ENCODE results near the gene GINS1.
"Not testable (repeated sequence)": the region's sequence is repeated elsewhere in the genome, so short reads cannot be mapped to it uniquely, and the experiment has no call there.

Gene GINS1

DNA sequence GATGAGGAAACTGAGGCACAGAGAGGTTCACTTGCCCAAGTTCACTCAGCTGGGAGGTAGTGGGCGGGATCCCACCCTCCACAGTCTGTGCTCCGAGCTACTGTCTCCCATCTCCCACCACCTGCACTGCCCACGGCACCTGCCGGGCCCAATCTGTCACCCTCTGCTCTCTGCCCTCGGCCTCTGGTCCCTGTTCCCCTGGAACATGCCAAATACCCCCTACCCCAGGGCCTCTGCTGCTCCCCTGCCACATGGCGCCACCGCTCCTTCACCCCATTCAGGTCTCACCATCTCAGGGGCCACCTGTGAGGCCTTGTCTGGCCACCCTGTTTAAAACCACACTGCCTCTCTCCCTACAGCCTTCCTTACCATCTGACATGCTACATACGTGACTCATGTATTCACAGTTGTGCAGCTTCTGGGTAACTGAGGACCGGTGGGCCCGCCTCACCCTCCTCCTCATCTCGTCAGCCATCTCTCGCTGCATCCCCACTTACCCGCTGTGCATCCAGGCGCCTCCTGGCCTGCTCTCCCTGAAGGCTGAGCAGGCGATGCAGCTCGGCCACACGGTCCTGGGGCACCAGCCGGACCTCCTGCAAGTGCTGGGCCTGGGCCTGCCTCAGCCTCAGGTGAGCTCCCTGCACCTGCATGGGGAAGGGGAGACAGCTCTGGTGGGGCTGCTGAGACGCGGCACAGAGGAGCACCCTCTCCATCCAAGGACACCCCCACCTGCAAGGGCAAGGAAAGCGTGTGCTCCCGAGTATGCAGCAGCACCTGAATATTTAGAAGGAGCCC, 50.6 kb downstream of the GINS1 start:
- no peak for DNase-seq

DNA sequence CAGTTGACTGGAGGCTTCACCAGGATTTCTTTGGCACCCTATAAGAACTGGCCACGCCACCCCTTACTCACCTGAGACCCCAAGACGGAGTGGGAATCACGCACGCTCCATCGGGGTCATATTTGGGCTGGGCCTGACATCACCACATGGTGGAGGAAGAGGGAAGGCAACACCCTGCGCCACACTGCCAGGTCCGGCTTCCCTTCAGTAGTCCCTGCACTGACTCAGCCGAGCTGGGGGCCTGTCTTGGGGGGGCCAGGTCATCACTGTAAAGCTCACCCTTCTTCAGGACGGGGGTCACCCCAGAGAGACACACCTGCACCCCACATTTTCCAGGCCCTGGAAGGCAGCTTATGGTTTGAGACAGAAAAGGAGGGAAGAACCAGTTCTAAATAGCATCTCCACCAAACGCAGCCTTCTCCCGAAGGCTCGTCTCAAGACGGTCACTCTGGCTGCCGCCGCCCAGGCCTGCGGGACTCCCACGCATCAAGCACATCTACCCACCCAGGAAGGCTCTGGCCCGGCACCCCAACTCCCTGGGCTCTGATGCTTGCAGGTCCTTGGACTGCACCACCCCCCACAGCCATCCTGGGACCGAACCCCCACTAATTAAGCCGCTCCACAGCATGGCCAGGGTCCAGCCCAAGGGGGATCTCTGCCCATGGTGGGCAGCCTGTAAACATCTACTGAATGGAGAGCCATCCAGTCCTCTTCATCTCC, 51.8 kb downstream of the GINS1 start:
- no peak for DNase-seq

DNA sequence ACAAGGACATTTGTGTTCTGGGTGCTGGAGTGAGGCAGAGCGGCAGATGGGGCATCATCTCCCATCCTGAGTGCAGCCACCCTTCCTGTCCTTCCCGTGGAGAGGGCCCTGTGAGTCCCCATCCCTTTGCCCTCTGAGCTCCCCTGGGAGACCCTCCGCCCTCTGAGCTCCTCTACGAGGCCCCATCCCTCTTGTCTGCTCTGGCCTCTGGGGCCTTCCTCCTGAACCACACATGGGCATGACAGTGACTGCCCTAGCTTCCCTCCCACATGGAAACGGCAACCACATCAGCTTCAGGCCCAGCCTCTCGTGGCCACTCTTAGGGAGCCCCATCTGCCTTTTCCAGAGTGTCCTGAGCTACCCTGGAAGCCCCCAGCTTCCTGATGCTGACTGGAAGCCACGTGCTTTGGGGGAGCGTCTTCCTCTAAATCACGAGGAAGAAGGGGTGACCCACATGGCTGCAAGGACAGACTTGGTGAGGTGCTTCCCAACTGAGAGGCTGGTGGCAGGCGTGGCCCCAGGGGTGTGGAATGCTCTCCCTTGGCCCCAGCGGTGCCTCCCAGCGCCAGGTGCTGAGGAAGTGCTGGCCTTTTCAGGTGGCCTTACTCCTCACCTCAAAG, 52.6 kb downstream of the GINS1 start:
- DNase-seq = no peak

- DNase-seq = no peak
These were observed 53.2 kb downstream of the GINS1 start for GRCh38 chr20:25460566-25461280.

DNA sequence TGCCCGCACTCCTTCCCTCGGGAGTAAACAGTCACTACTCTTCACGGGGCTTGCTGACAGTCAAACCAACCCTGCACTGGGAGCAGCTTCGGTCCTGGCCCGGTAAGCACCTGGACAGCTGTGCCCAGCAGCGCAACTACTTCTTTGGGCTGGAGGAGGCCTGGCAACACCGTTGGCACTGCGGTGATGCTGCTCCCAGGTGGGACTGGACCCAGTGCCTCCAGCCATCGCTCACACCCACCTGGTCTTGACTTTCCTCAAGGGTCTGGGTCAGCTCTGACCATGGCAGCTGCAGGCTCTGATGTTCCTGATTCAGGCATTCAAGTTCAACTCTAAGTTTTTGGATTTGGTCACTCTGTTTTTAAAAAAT, 53.8 kb downstream of the GINS1 start:
- DNase-seq = no peak

- no peak for DNase-seq
These were observed 54.5 kb downstream of the GINS1 start for GRCh38 chr20:25461786-25462545.

DNA sequence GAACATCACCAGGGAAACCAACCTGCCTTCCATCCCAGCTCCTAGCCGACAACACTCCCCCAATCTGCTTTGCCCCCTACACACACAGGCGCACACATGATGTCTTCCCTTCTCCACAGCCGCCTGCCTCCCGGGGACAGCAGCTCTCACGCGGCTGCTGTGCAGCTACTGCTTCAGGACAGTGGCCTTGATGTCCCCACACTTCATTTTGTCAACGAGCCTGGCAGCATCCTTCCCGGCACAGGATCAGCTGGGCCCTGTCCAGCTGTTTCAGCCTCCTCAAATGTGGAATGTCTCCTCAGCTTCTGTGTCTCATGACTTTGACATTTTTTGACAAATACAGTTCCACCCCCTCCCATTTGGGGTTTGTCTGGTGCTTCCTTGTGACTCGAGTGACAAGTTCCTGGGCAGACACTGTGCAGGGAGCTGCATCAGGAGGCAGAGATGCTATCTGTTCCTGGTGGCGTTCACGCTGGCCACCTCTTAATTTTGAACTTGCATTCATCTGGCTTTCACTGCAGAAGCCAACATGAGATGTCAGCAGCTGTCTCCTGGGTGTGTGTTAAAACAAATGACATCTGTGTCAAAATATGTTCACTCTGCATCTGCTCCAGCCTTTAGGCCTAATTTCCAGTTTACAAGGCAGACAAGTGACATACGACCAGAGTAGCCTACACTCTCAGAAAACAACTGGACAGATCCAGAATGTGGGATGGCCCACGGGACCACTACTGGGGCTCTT, 57.2 kb downstream of the GINS1 start:
- no peak for DNase-seq

GRCh38 chr20:25465243-25466135, 58.0 kb downstream of the GINS1 start:
- DNase-seq = no peak

- no peak for DNase-seq
These were observed 59.4 kb downstream of the GINS1 start for GRCh38 chr20:25466846-25467245.

DNA sequence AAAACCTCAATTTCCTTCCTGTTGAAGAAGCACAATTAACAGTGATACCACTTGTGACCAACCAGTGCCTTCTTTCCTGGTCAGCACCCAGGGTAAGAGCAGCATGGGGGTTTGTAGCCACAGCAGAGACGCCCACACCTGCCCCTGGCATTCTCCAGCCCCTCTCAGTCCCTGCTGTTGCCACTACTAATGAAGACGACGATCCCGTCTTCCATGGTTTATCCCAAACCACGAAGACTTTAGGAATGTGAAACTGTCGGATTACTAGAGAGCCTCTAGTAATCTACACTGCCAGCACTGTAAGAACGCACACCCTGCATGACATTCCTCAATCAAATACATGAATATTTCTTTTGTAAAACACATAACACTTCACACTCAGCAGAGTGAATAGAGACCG, 60.0 kb downstream of the GINS1 start:
- no peak for DNase-seq

GRCh38 chr20:25468126-25469075, 60.9 kb downstream of the GINS1 start:
- DNase-seq = no peak

GRCh38 chr20:25469558-25469957, 62.1 kb downstream of the GINS1 start:
- no peak for DNase-seq

DNA sequence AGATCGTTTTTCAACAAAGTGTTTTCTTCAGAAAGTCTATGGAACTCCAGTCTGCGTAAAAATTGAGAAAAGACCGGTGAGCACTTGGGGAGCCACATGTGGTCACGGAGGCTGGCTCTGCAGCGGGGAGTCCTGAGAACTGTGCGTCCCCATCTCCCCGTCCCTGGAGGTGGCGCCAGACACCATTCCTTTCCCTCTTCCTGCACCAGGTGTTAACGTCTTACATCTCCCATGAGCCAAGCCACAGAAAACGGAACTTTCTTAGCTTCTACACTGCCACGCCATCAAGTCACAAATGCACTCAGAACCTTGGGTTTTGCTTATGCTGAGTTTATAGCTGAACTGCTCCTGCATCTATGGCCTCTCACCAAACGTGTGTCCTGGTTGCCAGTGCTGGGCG, 62.6 kb downstream of the GINS1 start:
- no peak for DNase-seq

DNA sequence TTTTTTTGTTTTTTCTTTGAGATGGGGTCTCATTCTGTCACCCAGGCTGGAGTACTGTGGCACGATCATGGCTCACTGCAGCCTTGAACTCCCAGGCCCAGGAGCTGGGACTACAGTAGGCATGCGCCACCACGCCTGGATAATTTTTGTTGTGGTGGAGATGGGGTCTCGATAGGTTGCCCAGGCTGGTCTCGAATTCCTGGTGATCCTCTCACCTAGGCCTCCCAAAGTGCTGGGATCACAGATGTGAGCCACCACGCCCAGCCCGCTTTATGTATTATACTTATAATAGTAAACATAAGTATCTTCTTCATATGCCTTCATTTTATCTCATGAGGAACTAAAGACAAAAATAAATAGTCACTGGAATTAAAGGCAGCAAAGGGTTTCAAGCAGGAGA, 63.5 kb downstream of the GINS1 start:
- no peak for DNase-seq

GRCh38 chr20:25473297-25473696, 65.8 kb downstream of the GINS1 start:
- not testable (repeated sequence) for DNase-seq

DNA sequence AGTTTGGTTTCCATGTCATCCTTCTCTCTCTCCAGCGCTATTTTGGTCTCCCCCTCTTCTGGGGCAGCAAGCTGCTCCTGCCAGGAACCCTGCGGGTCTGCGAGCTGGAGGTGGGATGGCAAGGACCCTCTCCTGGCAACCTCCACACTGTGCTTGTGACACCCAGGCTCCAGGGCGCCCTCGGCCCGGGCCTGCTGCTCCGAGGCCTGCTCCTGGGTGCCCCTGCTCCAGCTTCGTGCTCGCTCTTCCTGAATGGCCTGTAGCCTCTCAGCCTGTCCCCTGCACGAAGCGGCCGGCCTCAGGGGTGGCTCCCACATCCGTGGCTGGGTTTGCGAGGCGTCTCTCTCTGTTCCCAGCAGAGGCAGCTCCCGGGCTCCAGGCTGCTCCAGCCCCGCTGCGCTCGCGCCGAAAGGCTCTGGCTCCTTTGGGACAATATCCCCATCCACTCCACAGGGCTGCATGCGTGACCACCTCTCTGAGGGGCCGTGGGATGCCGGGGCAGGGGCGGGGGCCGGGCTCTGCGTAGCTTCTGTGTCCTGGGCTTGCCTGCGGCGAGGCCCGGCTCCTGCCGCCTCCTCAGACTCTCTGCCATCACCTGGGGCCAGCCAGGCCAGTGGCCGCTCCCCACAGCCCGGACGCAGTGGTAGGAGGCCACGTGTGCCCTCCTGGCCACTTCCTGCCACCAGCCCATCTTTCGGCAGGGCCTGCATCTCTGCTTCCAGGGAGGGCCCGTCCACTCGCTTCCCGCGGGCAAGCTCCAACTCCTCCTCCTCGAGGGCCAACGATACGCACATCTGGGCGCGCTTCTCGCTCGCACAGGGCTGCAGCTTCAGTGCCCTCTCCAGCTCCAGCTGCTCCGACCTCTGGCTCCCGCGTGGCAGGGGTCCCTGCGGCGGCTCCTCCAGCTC, 68.9 kb downstream of the GINS1 start:
- DNase-seq = no peak

DNA sequence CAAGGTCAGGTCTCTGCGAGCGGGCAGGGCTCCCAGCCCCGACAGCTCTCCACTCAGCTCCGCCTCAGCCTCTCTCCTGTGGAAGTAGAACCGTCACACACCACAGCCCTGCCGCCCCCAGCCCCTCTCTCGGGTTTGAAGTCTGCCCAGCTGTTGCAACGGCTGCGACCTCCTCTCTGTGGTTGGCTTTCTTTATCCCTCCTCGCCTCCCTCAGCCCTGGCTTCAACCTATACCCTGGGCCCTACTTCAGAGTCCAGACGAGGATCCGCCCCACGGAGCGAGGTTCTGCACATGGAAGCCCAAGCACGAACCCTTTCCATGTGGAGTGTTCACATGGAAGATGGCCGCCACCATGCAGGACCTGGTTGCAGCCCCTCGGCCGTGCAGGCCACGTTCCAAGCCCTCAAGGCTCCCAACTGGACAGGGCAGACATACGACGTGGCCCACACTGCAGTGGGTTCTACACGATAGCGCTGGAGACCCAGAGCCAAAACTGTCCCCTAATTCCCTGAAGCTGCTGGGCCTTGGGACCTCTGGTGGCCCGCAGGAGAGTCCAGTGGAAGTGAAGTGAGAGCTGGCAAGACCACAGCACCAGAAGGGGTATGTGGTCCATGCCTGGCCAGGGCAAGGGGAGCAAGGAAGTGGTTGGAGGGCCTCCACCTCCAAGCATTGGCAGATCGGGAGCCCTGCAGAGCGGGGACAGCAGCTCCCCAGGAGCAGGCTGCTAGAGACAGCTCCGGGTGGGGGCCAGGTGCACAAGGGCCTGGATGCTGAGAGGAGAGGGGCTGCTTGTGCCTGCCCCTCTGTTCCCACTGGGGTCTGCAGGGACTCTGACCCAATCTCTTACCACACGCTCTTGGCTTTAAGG, 69.8 kb downstream of the GINS1 start:
- DNase-seq = no peak
